ENCODE data around the gene PPP2R1B. TPM values are rescaled to one million over a fixed set of nuclear protein-coding genes. Genes with fewer than 3 reads are reported as not detected.

PPP2R1B gene
- total RNA-seq, 1 experiment from 2014 or later: 105 TPM

DNA sequence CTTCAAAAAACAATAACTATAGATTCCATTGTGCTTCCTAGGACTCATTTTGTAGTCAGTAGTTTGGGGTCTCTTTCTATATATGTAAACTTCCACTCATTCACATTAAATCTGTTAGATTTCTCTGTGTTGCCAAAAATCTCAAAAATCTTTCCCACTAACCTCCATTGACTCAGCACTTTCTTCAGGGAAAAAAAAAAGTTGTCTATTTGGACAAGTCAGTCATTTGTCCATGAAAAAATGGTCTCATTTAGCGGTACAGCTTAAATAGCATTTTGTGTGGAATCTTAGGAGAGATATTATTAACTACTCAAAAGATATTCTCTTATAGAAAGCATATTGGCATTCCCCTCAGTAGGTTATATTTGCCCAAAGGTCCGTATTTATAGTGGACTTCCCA is 81.9 kb downstream of the PPP2R1B start:
- Mint-ChIP-seq H3K36me3 (ENCODE audit: insufficient read depth in 1 of 3, low read depth in 3 of 3) (no peaks in the 10 kb centered on the region; a peak in 1 of 7 replicates), H3K27me3 (ENCODE audit: low read depth) (no peaks in the 10 kb centered on the region), H3K4me1 (no peaks in the 10 kb centered on the region), H3K27ac (no peak overlapping the region), H3K4me3 (no peak overlapping the region), H3K9me3 (no peaks in the 10 kb centered on the region)
- Histone ChIP-seq H3K23ac (ENCODE audit: insufficient read length, low read depth, low read length) (no peak overlapping the region), H3K4me2 (ENCODE audit: insufficient read depth, insufficient read length, low read length) (no peak overlapping the region), H2AK5ac (ENCODE audit: insufficient read length, low read length) (no peak overlapping the region), H4K5ac (ENCODE audit: insufficient read length, low read depth, low read length) (no peak overlapping the region), H2AFZ (ENCODE audit: low read length) (no peak overlapping the region), H3K79me2 (ENCODE audit: insufficient read depth, low read length) (no peaks in the 10 kb centered on the region), H3K18ac (ENCODE audit: insufficient read length, low read depth, low read length) (no peak overlapping the region), H3K56ac (ENCODE audit: insufficient read length, low read depth, low read length) (no peak overlapping the region), H3K27me3 (ENCODE audit: insufficient read depth, low read length) (no peaks in the 10 kb centered on the region), H4K8ac (replicated peaks; ENCODE audit: insufficient read length, low read depth, low read length) (no peak overlapping the region), H2BK12ac (ENCODE audit: insufficient read length, low read depth, low read length) (no peak overlapping the region), H4K20me1 (ENCODE audit: control insufficient read depth, insufficient read depth, insufficient read length) (no peaks in the 10 kb centered on the region), H3K23me2 (ENCODE audit: insufficient read length, low read depth, low read length, poor library complexity, severe bottlenecking) (no peaks in the 10 kb centered on the region), H3K14ac (ENCODE audit: insufficient read depth, low read length) (no peak overlapping the region), H4K91ac (ENCODE audit: insufficient read length, low read depth, low read length) (no peak overlapping the region), H3K4me1 (ENCODE audit: insufficient read depth, low read length) (no peaks in the 10 kb centered on the region), H3K9me3 (ENCODE audit: control insufficient read depth, low read depth, low read length) (no peaks in the 10 kb centered on the region), H2BK20ac (ENCODE audit: low read depth, low read length, poor library complexity, severe bottlenecking) (no peak overlapping the region), H3K4ac (ENCODE audit: low read depth, low read length) (no peak overlapping the region), H3K9ac (ENCODE audit: extremely low read depth, insufficient read length, low read length) (no peak overlapping the region), H3K27ac (ENCODE audit: insufficient read length, low read depth, low read length) (no peak overlapping the region), H2BK15ac (ENCODE audit: low read depth, low read length) (no peak overlapping the region), H3K79me1 (ENCODE audit: insufficient read depth, low read depth, low read length, poor library complexity, severe bottlenecking) (no peaks in the 10 kb centered on the region), H3T11ph (ENCODE audit: low read length) (no peak overlapping the region), H2BK5ac (ENCODE audit: insufficient read length, low read length) (no peak overlapping the region), H2BK120ac (ENCODE audit: low read depth, low read length, poor library complexity, severe bottlenecking) (no peak overlapping the region)
- TF ChIP-seq CTCF (conservative IDR thresholded peaks at IDR 0.05): no peak
- no peak for DNase-seq
- no CpG with 5 or more reads among the region's 2 CpGs for WGBS (ENCODE audit: extremely low coverage, insufficient read length, low lambda C conversion rate)
